Rectal smooth muscle tissue (tissue), 1 donor: ENCODE data around the gene TMC3.

ENCODE experiments used
- H3K27ac ChIP-seq: one replicate; pipeline ENCODE4 v1.7.0; 2013; ENCODE audit warnings: low read depth, low read length, inconsistent platforms
- H3K27me3 ChIP-seq: one replicate; pipeline ENCODE4 v1.7.0; 2013; ENCODE audit warnings: low read length; ENCODE audit not compliant: control insufficient read depth, insufficient read depth
- H3K36me3 ChIP-seq: one replicate; pipeline ENCODE4 v1.7.0; 2013; ENCODE audit warnings: low read length; ENCODE audit not compliant: control insufficient read depth, insufficient read depth
- H3K4me1 ChIP-seq: one replicate; pipeline ENCODE4 v1.7.0; 2013; ENCODE audit warnings: low read length; ENCODE audit not compliant: control insufficient read depth, insufficient read depth
- H3K4me3 ChIP-seq: one replicate; pipeline ENCODE4 v1.7.0; 2013; ENCODE audit warnings: low read length
- H3K9ac ChIP-seq: one replicate; pipeline ENCODE4 v1.7.0; 2013; ENCODE audit warnings: low read length

Gene TMC3

DNA sequence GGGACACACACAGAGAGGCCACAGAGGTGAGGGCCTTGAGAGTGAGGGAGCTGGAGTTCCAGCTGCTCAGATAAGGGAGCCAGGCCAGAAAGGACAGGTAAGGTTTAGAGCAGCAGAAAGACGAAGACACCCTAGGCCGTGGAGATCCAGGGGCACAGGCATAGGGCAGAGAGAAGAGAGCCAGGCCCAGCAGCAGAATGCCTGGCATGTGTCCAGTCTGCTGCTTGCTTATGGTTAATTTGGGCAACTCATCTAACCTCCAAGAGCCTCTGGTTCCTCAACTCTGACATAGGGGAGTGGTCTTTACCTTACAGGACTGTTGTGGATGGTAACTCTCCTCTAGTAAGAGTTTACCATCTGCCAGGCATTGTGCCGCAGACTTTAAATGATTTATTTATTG, 86.0 kb downstream of the TMC3 start:
- Histone ChIP-seq H3K4me3 (no peak overlapping the region), H3K27me3 (no peaks in the 10 kb centered on the region), H3K4me1 (no peaks in the 10 kb centered on the region), H3K36me3 (no peaks in the 10 kb centered on the region), H3K27ac (no peak overlapping the region), H3K9ac (no peak overlapping the region)

GRCh38 chr15:81286621-81287121, 87.3 kb downstream of the TMC3 start:
- Histone ChIP-seq H3K36me3 (no peaks in the 10 kb centered on the region), H3K27ac (no peak overlapping the region), H3K4me1 (no peaks in the 10 kb centered on the region), H3K27me3 (no peaks in the 10 kb centered on the region), H3K9ac (no peak overlapping the region), H3K4me3 (no peak overlapping the region)

DNA sequence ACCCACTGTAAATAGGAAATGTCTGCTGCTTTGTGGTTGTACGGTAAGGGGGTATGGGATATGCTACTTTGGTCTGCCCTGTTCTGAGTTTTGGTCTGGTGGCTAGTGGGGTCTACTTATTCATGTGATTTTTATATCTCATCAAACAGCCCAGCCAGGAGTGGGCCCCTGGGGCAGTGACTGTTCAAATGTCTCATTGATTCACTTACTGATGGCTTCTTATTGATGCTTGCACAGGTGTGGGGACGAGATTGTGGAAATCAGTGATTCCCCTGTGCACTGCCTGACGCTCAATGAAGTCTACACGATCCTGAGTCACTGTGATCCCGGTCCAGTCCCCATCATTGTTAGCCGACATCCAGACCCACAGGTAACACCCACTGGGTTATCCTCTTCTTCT, 88.6 kb downstream of the TMC3 start:
- no peak overlapping the region for H3K27ac ChIP-seq
- H3K9ac ChIP-seq: no peak overlapping the region
- H3K36me3 ChIP-seq: no peaks in the 10 kb centered on the region
- no peaks in the 10 kb centered on the region for H3K27me3 ChIP-seq
- no peak overlapping the region for H3K4me3 ChIP-seq
- H3K4me1 ChIP-seq: no peaks in the 10 kb centered on the region

- H3K27ac ChIP-seq: no peak overlapping the region
- no peaks in the 10 kb centered on the region for H3K4me1 ChIP-seq
- no peak overlapping the region for H3K9ac ChIP-seq
- no peak overlapping the region for H3K4me3 ChIP-seq
- no peaks in the 10 kb centered on the region for H3K36me3 ChIP-seq
- no peaks in the 10 kb centered on the region for H3K27me3 ChIP-seq
These were observed 89.6 kb downstream of the TMC3 start for GRCh38 chr15:81284256-81285031.

GRCh38 chr15:81282911-81283310, 91.1 kb downstream of the TMC3 start:
- H3K27me3 ChIP-seq: no peaks in the 10 kb centered on the region
- no peaks in the 10 kb centered on the region for H3K4me1 ChIP-seq
- H3K27ac ChIP-seq: no peak overlapping the region
- H3K4me3 ChIP-seq: no peak overlapping the region
- no peaks in the 10 kb centered on the region for H3K36me3 ChIP-seq
- no peak overlapping the region for H3K9ac ChIP-seq

DNA sequence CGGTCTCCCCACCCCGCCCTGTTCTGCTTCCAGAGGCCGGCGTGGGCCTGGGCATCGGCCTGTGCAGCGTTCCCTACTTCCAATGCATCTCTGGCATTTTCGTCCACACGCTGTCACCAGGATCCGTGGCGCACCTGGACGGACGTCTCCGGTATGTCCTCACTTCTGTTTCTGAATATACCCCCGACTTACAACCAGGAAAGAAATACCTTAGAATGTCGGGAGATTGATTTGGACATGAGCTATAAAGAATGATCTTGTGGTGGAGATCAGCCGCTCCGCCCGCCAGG, 91.5 kb downstream of the TMC3 start:
- Histone ChIP-seq H3K36me3 (no peaks in the 10 kb centered on the region), H3K4me3 (no peak overlapping the region), H3K4me1 (no peaks in the 10 kb centered on the region), H3K27me3 (no peaks in the 10 kb centered on the region), H3K27ac (no peak overlapping the region), H3K9ac (no peak overlapping the region)

GRCh38 chr15:81281766-81282605, 92.0 kb downstream of the TMC3 start:
- no peaks in the 10 kb centered on the region for H3K4me1 ChIP-seq
- H3K4me3 ChIP-seq: no peak overlapping the region
- no peak overlapping the region for H3K27ac ChIP-seq
- no peaks in the 10 kb centered on the region for H3K36me3 ChIP-seq
- H3K27me3 ChIP-seq: no peaks in the 10 kb centered on the region
- H3K9ac ChIP-seq: no peak overlapping the region

- no peak overlapping the region for H3K9ac ChIP-seq
- no peaks in the 10 kb centered on the region for H3K36me3 ChIP-seq
- H3K4me3 ChIP-seq: no peak overlapping the region
- no peaks in the 10 kb centered on the region for H3K27me3 ChIP-seq
- H3K4me1 ChIP-seq: no peaks in the 10 kb centered on the region
- H3K27ac ChIP-seq: no peak overlapping the region
These were observed 92.6 kb downstream of the TMC3 start for GRCh38 chr15:81281456-81281735.
